Hematopoietic multipotent progenitor cell treated with erythropoietin and hydrocortisone succinate and interleukin-3 and kit ligand, for 17 days (in vitro differentiated cells): ENCODE data around the gene IRX1.

ENCODE experiments used
- DNase-seq: peaks from one replicate; pipeline ENCODE4 v3.0.0-alpha.2; 2015; ENCODE audit warnings: low spot score

The IRX1 gene

GRCh38 chr5:3595006-3595961, at the start of gene IRX1:
Gene IRX1 (plus strand): TSS chr5:3595832. CDS start chr5:3596106, 274 bp downstream.
- DNase-seq: no peak

- DNase-seq: no peak
These were observed 49.6 kb upstream of the IRX1 start for GRCh38 chr5:3546028-3546427.

GRCh38 chr5:3564116-3564515, 31.5 kb upstream of the IRX1 start:
- DNase-seq: no peak

- no peak for DNase-seq
These were observed 30.7 kb upstream of the IRX1 start for GRCh38 chr5:3564827-3565518.

GRCh38 chr5:3584724-3585531, 10.7 kb upstream of the IRX1 start:
- no peak for DNase-seq

GRCh38 chr5:3590161-3590966, 5.3 kb upstream of the IRX1 start:
- no peak for DNase-seq

GRCh38 chr5:3590967-3591900, 4.4 kb upstream of the IRX1 start:
- no peak for DNase-seq

GRCh38 chr5:3592298-3592697, 3.3 kb upstream of the IRX1 start:
- DNase-seq: no peak

GRCh38 chr5:3593771-3594509, 1.7 kb upstream of the IRX1 start:
- no peak for DNase-seq

GRCh38 chr5:3594510-3595005, 1.1 kb upstream of the IRX1 start:
- no peak for DNase-seq

- no peak for DNase-seq
These were observed 711 bp downstream of the IRX1 start for GRCh38 chr5:3596261-3596825.

GRCh38 chr5:3596857-3597166, 1.2 kb downstream of the IRX1 start:
- no peak for DNase-seq

GRCh38 chr5:3597167-3598007, 1.8 kb downstream of the IRX1 start:
- no peak for DNase-seq

- DNase-seq: no peak
These were observed 2.6 kb downstream of the IRX1 start for GRCh38 chr5:3598207-3598606.

GRCh38 chr5:3598769-3599211, 3.2 kb downstream of the IRX1 start:
- no peak for DNase-seq

GRCh38 chr5:3599226-3600105, 3.8 kb downstream of the IRX1 start:
- DNase-seq: no peak
